Trophoblast cell (in vitro differentiated cells and primary cell): Measurements from ENCODE around the gene PRKAR1A. TPM values are rescaled to one million over a fixed set of nuclear protein-coding genes. Genes with fewer than 3 reads are reported as not detected.

Source experiments
- DNase-seq, 2 donors: peaks; one replicate each; pipeline ENCODE4 v3.0.0-alpha.2; 2016
- H2AFZ ChIP-seq: 2 replicates; pipeline ENCODE4 v1.6.1; 2013; ENCODE audit warnings: low read length, moderate library complexity, mild to moderate bottlenecking; ENCODE audit not compliant: insufficient read depth, poor library complexity
- H2AK5ac ChIP-seq: 2 replicates; pipeline ENCODE4 v1.6.1; 2013; ENCODE audit warnings: mild to moderate bottlenecking, low read length
- H2BK120ac ChIP-seq: 2 replicates; pipeline ENCODE4 v1.6.1; 2013; ENCODE audit warnings: low read length, mild to moderate bottlenecking, moderate library complexity; ENCODE audit not compliant: insufficient read depth, poor library complexity
- H2BK12ac ChIP-seq: 2 replicates; pipeline ENCODE4 v1.6.1; 2013; ENCODE audit warnings: mild to moderate bottlenecking, low read length, moderate library complexity
- H2BK5ac ChIP-seq: 2 replicates; pipeline ENCODE4 v1.6.1; 2013; ENCODE audit warnings: low read length, low read depth, moderate library complexity, mild to moderate bottlenecking; ENCODE audit not compliant: poor library complexity
- H3K14ac ChIP-seq: 2 replicates; pipeline ENCODE4 v1.6.1; 2013; ENCODE audit warnings: mild to moderate bottlenecking, low read length
- H3K18ac ChIP-seq: 2 replicates; pipeline ENCODE4 v1.6.1; 2013; ENCODE audit warnings: mild to moderate bottlenecking, low read length
- H3K23ac ChIP-seq: 2 replicates; pipeline ENCODE4 v1.6.1; 2013; ENCODE audit warnings: low read length
- H3K27ac ChIP-seq: 2 replicates; pipeline ENCODE4 v1.5.1; 2013; ENCODE audit warnings: low read depth, mild to moderate bottlenecking, inconsistent platforms, low read length, moderate library complexity
- H3K27me3 ChIP-seq: 2 replicates; pipeline ENCODE4 v1.6.1; 2013; ENCODE audit warnings: inconsistent platforms, mild to moderate bottlenecking, low read length, moderate library complexity; ENCODE audit not compliant: insufficient read depth
- H3K36me3 ChIP-seq, 2 experiments: 1 replicate in 1 of 2; 2 replicates in 1 of 2; pipeline ENCODE4 v1.6.1; 2013; ENCODE audit warnings: low read length in 2 of 2, mild to moderate bottlenecking in 2 of 2, moderate library complexity in 1 of 2; ENCODE audit not compliant: insufficient read depth in 2 of 2, control insufficient read depth in 1 of 2
- H3K4ac ChIP-seq: 2 replicates; pipeline ENCODE4 v1.6.1; 2013; ENCODE audit warnings: low read depth, mild to moderate bottlenecking, low read length, moderate library complexity
- H3K4me1 ChIP-seq, 2 experiments: 1 replicate in 1 of 2; 2 replicates in 1 of 2; pipeline ENCODE4 v1.6.1; 2013; ENCODE audit warnings: low read length in 2 of 2, mild to moderate bottlenecking in 2 of 2, moderate library complexity in 1 of 2; ENCODE audit not compliant: insufficient read depth in 2 of 2, control insufficient read depth in 1 of 2
- H3K4me2 ChIP-seq: 2 replicates; pipeline ENCODE4 v1.6.1; 2013; ENCODE audit warnings: inconsistent platforms, mild to moderate bottlenecking, low read length, moderate library complexity
- H3K4me3 ChIP-seq: 2 replicates; pipeline ENCODE4 v1.5.1; 2013; ENCODE audit warnings: mild to moderate bottlenecking, low read depth, low read length, inconsistent platforms
- H3K79me1 ChIP-seq: one replicate; pipeline ENCODE4 v1.6.1; 2013; ENCODE audit warnings: low read length
- H3K79me2 ChIP-seq: 2 replicates; pipeline ENCODE4 v1.6.1; 2013; ENCODE audit warnings: low read length, mild to moderate bottlenecking; ENCODE audit not compliant: control insufficient read depth, insufficient read depth, poor library complexity
- H3K9ac ChIP-seq: 2 replicates; pipeline ENCODE4 v1.6.1; 2013; ENCODE audit warnings: mild to moderate bottlenecking, low read length
- H3K9me3 ChIP-seq: 2 replicates; pipeline ENCODE4 v1.6.1; 2013; ENCODE audit warnings: low read depth, mild to moderate bottlenecking, control low read depth, inconsistent platforms, low read length; ENCODE audit not compliant: insufficient read depth
- H4K12ac ChIP-seq: 2 replicates; pipeline ENCODE4 v1.6.1; 2013; ENCODE audit warnings: low read depth, mild to moderate bottlenecking, low read length, moderate library complexity
- H4K8ac ChIP-seq: 2 replicates; pipeline ENCODE4 v1.6.1; 2013; ENCODE audit warnings: low read depth, mild to moderate bottlenecking, low read length, moderate library complexity
- H4K91ac ChIP-seq: one replicate; pipeline ENCODE4 v1.6.1; 2013; ENCODE audit warnings: low read depth, mild to moderate bottlenecking, low read length, moderate library complexity
- WGBS: extraction: QIAGEN DNeasy Blood & Tissue Kit; methylation state at CpG from one replicate; pipeline ENCODE4 v1.1.7; 2013; ENCODE audit warnings: missing lambda C conversion rate; ENCODE audit not compliant: insufficient read length, insufficient coverage; ENCODE audit errors: extremely low coverage; 5-methylcytosine and 5-hydroxymethylcytosine counted together
- polyA plus RNA-seq: library from polyadenylated mRNA; stranded (reverse); fragments of 200-250 nt; gene quantifications from 2 replicates; pipeline ENCODE4 v1.2.3, GENCODE V29; 2013

Gene PRKAR1A
- polyA plus RNA-seq, result 96.5 and 106 TPM in 2 replicates

DNA sequence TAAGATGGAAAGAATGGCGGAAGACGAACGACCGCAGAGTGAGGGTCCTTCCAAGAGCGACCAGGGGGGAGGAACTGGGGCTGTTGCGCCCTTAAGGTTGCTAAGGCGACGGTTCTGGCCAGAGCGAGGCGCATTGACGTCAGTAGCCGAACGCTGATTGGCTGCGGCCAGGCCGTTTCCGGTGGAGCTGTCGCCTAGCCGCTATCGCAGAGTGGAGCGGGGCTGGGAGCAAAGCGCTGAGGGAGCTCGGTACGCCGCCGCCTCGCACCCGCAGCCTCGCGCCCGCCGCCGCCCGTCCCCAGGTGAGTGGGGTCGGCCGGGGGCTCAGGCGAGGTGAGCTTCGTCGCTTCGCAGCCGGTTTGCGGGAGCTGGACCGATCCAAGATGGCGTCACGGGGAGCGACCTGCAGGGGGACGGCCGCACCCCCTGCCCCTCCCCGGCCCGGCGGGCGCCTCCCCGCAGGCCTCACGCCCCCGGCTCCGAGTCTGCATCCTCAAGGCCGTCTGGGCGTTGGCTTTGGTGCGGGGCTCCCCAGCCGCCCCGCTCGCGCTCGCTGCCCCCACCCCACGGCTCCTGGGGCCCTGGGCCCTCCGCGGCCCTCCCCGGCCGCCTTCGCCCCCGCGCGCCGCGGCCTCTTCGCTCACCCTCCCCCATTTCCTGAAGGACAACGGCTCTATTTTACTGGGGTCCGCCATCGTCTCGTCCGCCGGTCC, at the start of gene PRKAR1A:
Gene PRKAR1A, plus strand, starts transcription at position 184 of the 713 bp plus-strand sequence. CDS start 2,970 bp downstream, outside the sequence.
- peaks cover 17% of the 10 kb centered on the region for H3K79me2 ChIP-seq
- DNase-seq, result peak; percentile 92 to 97
- H3K4me3 ChIP-seq, result peak within 1 kb of the TSS; percentile 98
- peaks cover 2% of the 10 kb centered on the region for H3K9me3 ChIP-seq
- peak within 1 kb of the TSS; percentile 99 for H2BK120ac ChIP-seq
- peak within 1 kb of the TSS; percentile 75 for H2AK5ac ChIP-seq
- peak within 1 kb of the TSS; percentile 100 for H3K14ac ChIP-seq
- no CpG with 5 or more reads among the region's 81 CpGs for WGBS
- peak within 1 kb of the TSS; percentile 100 for H4K8ac ChIP-seq
- peak within 1 kb of the TSS; percentile 99 for H2BK5ac ChIP-seq
- H3K4ac ChIP-seq, result peak within 1 kb of the TSS; percentile 99
- peak within 1 kb of the TSS; percentile 98 for H4K12ac ChIP-seq
- H4K91ac ChIP-seq, result peak within 1 kb of the TSS; percentile 99
- H3K27me3 ChIP-seq, result no peaks in the 10 kb centered on the region
- H3K9ac ChIP-seq, result peak within 1 kb of the TSS; percentile 76
- H3K36me3 ChIP-seq, result peaks cover 2 to 7% of the 10 kb centered on the region in 2 experiments
- H2BK12ac ChIP-seq, result peak within 1 kb of the TSS; percentile 81
- H3K4me1 ChIP-seq, result peaks cover 2 to 5% of the 10 kb centered on the region in 2 experiments
- peaks cover 13% of the 10 kb centered on the region for H3K79me1 ChIP-seq
- H2AFZ ChIP-seq, result peak within 1 kb of the TSS; percentile 95
- peak within 1 kb of the TSS; percentile 100 for H3K18ac ChIP-seq
- peak within 1 kb of the TSS; percentile 97 for H3K27ac ChIP-seq
- peak within 1 kb of the TSS; percentile 86 for H3K4me2 ChIP-seq
- no peak within 1 kb of the TSS for H3K23ac ChIP-seq

DNA sequence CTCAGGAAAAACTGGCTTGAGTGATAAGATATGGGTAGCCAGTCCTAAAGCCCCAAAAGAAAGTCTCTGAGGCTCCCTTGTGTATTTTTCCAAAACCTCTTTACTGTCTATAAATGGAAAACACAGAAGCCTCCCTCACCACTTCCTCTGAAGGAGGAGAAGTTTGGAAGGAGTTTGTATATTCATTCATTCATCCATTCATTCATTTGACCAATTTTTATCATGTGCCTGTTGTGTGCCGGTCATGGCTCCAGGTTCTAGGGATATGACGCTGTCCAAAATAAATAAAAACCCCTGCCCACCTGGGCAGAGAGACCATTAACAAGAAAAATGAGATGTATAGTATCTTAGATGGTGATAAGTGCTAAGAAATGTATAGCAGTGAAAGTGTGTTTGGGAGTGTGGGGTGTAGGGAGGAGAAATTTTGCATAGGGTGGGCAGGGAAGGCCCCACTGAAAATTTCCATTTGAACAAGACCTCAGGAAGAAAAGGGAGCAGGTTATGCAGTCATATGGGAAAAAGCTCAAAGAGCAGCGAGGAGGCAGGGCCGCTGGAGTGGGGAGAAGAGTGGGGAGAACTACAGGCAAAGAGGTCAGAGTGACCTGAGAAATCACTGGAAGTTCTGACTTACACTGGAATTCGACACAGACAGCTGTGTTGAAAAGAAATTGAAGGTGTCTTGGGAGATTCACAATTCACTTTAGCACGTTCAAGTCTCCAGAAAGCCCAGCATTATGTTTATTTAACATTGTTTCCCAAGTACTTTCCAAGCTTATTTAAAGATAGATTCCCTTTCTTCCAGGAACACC, 48.8 kb upstream of the PRKAR1A start:
- H4K12ac ChIP-seq, result no peak overlapping the region
- no peak overlapping the region for H3K4me3 ChIP-seq
- no peak overlapping the region for H4K8ac ChIP-seq
- no peaks in the 10 kb centered on the region for H3K79me2 ChIP-seq
- no CpG with 5 or more reads among the region's 6 CpGs for WGBS
- no peak overlapping the region for H2BK5ac ChIP-seq
- no peak overlapping the region for H2AK5ac ChIP-seq
- H3K79me1 ChIP-seq, result peaks cover 3% of the 10 kb centered on the region
- no peak overlapping the region for H3K4ac ChIP-seq
- DNase-seq, result no peak
- no peak overlapping the region for H3K23ac ChIP-seq
- no peak overlapping the region for H3K4me2 ChIP-seq
- no peak overlapping the region for H2BK120ac ChIP-seq
- H3K4me1 ChIP-seq, result peaks cover 0 to under 1% of the 10 kb centered on the region in 2 experiments
- H2AFZ ChIP-seq, result no peak overlapping the region
- no peak overlapping the region for H3K18ac ChIP-seq
- no peak overlapping the region for H3K27ac ChIP-seq
- no peak overlapping the region for H4K91ac ChIP-seq
- H3K9me3 ChIP-seq, result no peaks in the 10 kb centered on the region
- no peak overlapping the region for H2BK12ac ChIP-seq
- H3K14ac ChIP-seq, result no peak overlapping the region
- no peaks in the 10 kb centered on the region for H3K36me3 ChIP-seq
- no peak overlapping the region for H3K9ac ChIP-seq
- H3K27me3 ChIP-seq, result no peaks in the 10 kb centered on the region

DNA sequence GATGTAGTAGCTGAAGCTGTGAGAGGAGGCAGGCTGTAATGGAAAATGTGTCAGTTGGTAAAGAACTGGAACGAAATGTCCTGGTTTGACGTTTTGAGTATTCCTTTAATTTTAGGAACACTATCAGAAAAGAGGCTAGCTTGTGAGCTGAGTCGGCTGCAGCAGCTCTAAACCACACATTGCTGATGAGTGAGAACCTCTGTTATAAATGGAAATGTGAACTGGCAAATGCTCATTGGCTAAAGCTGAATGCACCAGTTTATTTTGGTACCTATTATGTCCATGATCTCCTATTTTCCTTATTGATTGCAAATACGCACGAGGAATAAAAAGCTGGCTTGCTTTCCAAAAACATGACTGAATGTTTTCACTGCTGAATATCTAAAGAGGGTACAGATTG, 43.9 kb upstream of the PRKAR1A start:
- Histone ChIP-seq H3K9me3 (no peaks in the 10 kb centered on the region), H3K79me1 (no peaks in the 10 kb centered on the region), H3K4ac (no peak overlapping the region), H4K12ac (no peak overlapping the region), H3K4me1 (no peaks in the 10 kb centered on the region), H3K23ac (no peak overlapping the region), H2BK5ac (no peak overlapping the region), H2AK5ac (no peak overlapping the region), H3K9ac (no peak overlapping the region), H4K91ac (no peak overlapping the region), H3K79me2 (no peaks in the 10 kb centered on the region), H2BK12ac (no peak overlapping the region), H3K4me2 (no peak overlapping the region), H3K14ac (no peak overlapping the region), H2AFZ (no peak overlapping the region), H3K36me3 (no peaks in the 10 kb centered on the region), H3K4me3 (no peak overlapping the region), H3K18ac (no peak overlapping the region), H2BK120ac (no peak overlapping the region), H3K27me3 (no peaks in the 10 kb centered on the region), H3K27ac (no peak overlapping the region), H4K8ac (no peak overlapping the region)
- no CpG with 5 or more reads among the region's 5 CpGs for WGBS
- DNase-seq, result no peak

DNA sequence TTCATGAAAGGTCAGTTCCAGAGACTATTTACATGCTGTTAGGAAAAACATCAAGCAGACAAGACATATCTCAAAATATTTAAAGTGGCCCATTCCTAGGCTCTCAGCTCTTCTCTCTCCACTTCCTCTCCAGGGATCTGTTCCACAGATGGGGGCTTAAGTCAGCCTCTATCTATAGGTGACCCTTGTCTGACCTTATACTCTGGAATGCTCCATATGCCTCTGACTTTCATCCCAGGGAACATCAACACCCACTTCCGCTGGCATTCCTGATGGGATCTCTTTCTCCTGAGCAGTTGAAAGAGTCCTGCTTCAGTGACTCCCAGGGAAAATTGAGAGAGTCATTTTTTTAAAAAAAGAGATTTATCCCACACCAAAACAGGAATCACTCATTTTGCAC, 43.4 kb upstream of the PRKAR1A start:
- no peak overlapping the region for H4K12ac ChIP-seq
- no peaks in the 10 kb centered on the region for H3K27me3 ChIP-seq
- no peak overlapping the region for H4K8ac ChIP-seq
- H3K18ac ChIP-seq, result no peak overlapping the region
- no peaks in the 10 kb centered on the region for H3K9me3 ChIP-seq
- H3K79me1 ChIP-seq, result no peaks in the 10 kb centered on the region
- H3K4me3 ChIP-seq, result no peak overlapping the region
- H3K4me2 ChIP-seq, result no peak overlapping the region
- no peak overlapping the region for H3K27ac ChIP-seq
- no peak overlapping the region for H2BK12ac ChIP-seq
- H3K9ac ChIP-seq, result no peak overlapping the region
- no peak overlapping the region for H3K4ac ChIP-seq
- DNase-seq, result no peak
- H3K23ac ChIP-seq, result no peak overlapping the region
- no peak overlapping the region for H2AK5ac ChIP-seq
- H3K14ac ChIP-seq, result no peak overlapping the region
- no peak overlapping the region for H2BK120ac ChIP-seq
- H2BK5ac ChIP-seq, result no peak overlapping the region
- H3K36me3 ChIP-seq, result no peaks in the 10 kb centered on the region
- H4K91ac ChIP-seq, result no peak overlapping the region
- no CpG with 5 or more reads among the region's 1 CpG for WGBS
- no peaks in the 10 kb centered on the region for H3K79me2 ChIP-seq
- H2AFZ ChIP-seq, result no peak overlapping the region
- H3K4me1 ChIP-seq, result no peaks in the 10 kb centered on the region
